Trophoblast cell (in vitro differentiated cells and primary cell): Measurements from ENCODE around the gene CNP.

Experiments used
- DNase-seq, 2 donors: peaks; one replicate each; pipeline ENCODE4 v3.0.0-alpha.2; 2016
- H2AFZ ChIP-seq: 2 replicates; pipeline ENCODE4 v1.6.1; 2013; ENCODE audit warnings: low read length, moderate library complexity, mild to moderate bottlenecking; ENCODE audit not compliant: insufficient read depth, poor library complexity
- H2AK5ac ChIP-seq: 2 replicates; pipeline ENCODE4 v1.6.1; 2013; ENCODE audit warnings: mild to moderate bottlenecking, low read length
- H2BK120ac ChIP-seq: 2 replicates; pipeline ENCODE4 v1.6.1; 2013; ENCODE audit warnings: low read length, mild to moderate bottlenecking, moderate library complexity; ENCODE audit not compliant: insufficient read depth, poor library complexity
- H2BK12ac ChIP-seq: 2 replicates; pipeline ENCODE4 v1.6.1; 2013; ENCODE audit warnings: mild to moderate bottlenecking, low read length, moderate library complexity
- H2BK5ac ChIP-seq: 2 replicates; pipeline ENCODE4 v1.6.1; 2013; ENCODE audit warnings: low read length, low read depth, moderate library complexity, mild to moderate bottlenecking; ENCODE audit not compliant: poor library complexity
- H3K14ac ChIP-seq: 2 replicates; pipeline ENCODE4 v1.6.1; 2013; ENCODE audit warnings: mild to moderate bottlenecking, low read length
- H3K18ac ChIP-seq: 2 replicates; pipeline ENCODE4 v1.6.1; 2013; ENCODE audit warnings: mild to moderate bottlenecking, low read length
- H3K23ac ChIP-seq: 2 replicates; pipeline ENCODE4 v1.6.1; 2013; ENCODE audit warnings: low read length
- H3K27ac ChIP-seq: 2 replicates; pipeline ENCODE4 v1.5.1; 2013; ENCODE audit warnings: low read depth, mild to moderate bottlenecking, inconsistent platforms, low read length, moderate library complexity
- H3K27me3 ChIP-seq: 2 replicates; pipeline ENCODE4 v1.6.1; 2013; ENCODE audit warnings: inconsistent platforms, mild to moderate bottlenecking, low read length, moderate library complexity; ENCODE audit not compliant: insufficient read depth
- H3K36me3 ChIP-seq, 2 experiments: 1 replicate in 1 of 2; 2 replicates in 1 of 2; pipeline ENCODE4 v1.6.1; 2013; ENCODE audit warnings: low read length in 2 of 2, mild to moderate bottlenecking in 2 of 2, moderate library complexity in 1 of 2; ENCODE audit not compliant: insufficient read depth in 2 of 2, control insufficient read depth in 1 of 2
- H3K4ac ChIP-seq: 2 replicates; pipeline ENCODE4 v1.6.1; 2013; ENCODE audit warnings: low read depth, mild to moderate bottlenecking, low read length, moderate library complexity
- H3K4me1 ChIP-seq, 2 experiments: 1 replicate in 1 of 2; 2 replicates in 1 of 2; pipeline ENCODE4 v1.6.1; 2013; ENCODE audit warnings: low read length in 2 of 2, mild to moderate bottlenecking in 2 of 2, moderate library complexity in 1 of 2; ENCODE audit not compliant: insufficient read depth in 2 of 2, control insufficient read depth in 1 of 2
- H3K4me2 ChIP-seq: 2 replicates; pipeline ENCODE4 v1.6.1; 2013; ENCODE audit warnings: inconsistent platforms, mild to moderate bottlenecking, low read length, moderate library complexity
- H3K4me3 ChIP-seq: 2 replicates; pipeline ENCODE4 v1.5.1; 2013; ENCODE audit warnings: mild to moderate bottlenecking, low read depth, low read length, inconsistent platforms
- H3K79me1 ChIP-seq: one replicate; pipeline ENCODE4 v1.6.1; 2013; ENCODE audit warnings: low read length
- H3K79me2 ChIP-seq: 2 replicates; pipeline ENCODE4 v1.6.1; 2013; ENCODE audit warnings: low read length, mild to moderate bottlenecking; ENCODE audit not compliant: control insufficient read depth, insufficient read depth, poor library complexity
- H3K9ac ChIP-seq: 2 replicates; pipeline ENCODE4 v1.6.1; 2013; ENCODE audit warnings: mild to moderate bottlenecking, low read length
- H3K9me3 ChIP-seq: 2 replicates; pipeline ENCODE4 v1.6.1; 2013; ENCODE audit warnings: low read depth, mild to moderate bottlenecking, control low read depth, inconsistent platforms, low read length; ENCODE audit not compliant: insufficient read depth
- H4K12ac ChIP-seq: 2 replicates; pipeline ENCODE4 v1.6.1; 2013; ENCODE audit warnings: low read depth, mild to moderate bottlenecking, low read length, moderate library complexity
- H4K8ac ChIP-seq: 2 replicates; pipeline ENCODE4 v1.6.1; 2013; ENCODE audit warnings: low read depth, mild to moderate bottlenecking, low read length, moderate library complexity
- H4K91ac ChIP-seq: one replicate; pipeline ENCODE4 v1.6.1; 2013; ENCODE audit warnings: low read depth, mild to moderate bottlenecking, low read length, moderate library complexity
- WGBS: extraction: QIAGEN DNeasy Blood & Tissue Kit; methylation state at CpG from one replicate; pipeline ENCODE4 v1.1.7; 2013; ENCODE audit warnings: missing lambda C conversion rate; ENCODE audit not compliant: insufficient read length, insufficient coverage; ENCODE audit errors: extremely low coverage; 5-methylcytosine and 5-hydroxymethylcytosine counted together

CNP gene

GRCh38 chr17:41973408-41973811 lies 6.8 kb downstream of the CNP start:
- no peak for DNase-seq
- Histone ChIP-seq H3K4me3 (no peak overlapping the region), H3K79me2 (no peaks in the 10 kb centered on the region), H2AFZ (no peak overlapping the region), H3K4ac (no peak overlapping the region), H3K4me2 (no peak overlapping the region), H3K23ac (no peak overlapping the region), H3K4me1 (peaks cover 0 to 4% of the 10 kb centered on the region in 2 experiments), H3K27me3 (no peaks in the 10 kb centered on the region), H4K12ac (no peak overlapping the region), H4K91ac (no peak overlapping the region), H2BK5ac (no peak overlapping the region), H4K8ac (no peak overlapping the region), H3K36me3 (peaks cover 66 to 80% of the 10 kb centered on the region in 2 experiments), H3K79me1 (no peaks in the 10 kb centered on the region), H2BK120ac (no peak overlapping the region), H3K9me3 (no peaks in the 10 kb centered on the region), H2AK5ac (no peak overlapping the region), H3K18ac (no peak overlapping the region), H3K27ac (no peak overlapping the region), H2BK12ac (no peak overlapping the region), H3K14ac (no peak overlapping the region), H3K9ac (no peak overlapping the region)
- no CpG with 5 or more reads among the region's 19 CpGs for WGBS

- no peak overlapping the region for H3K14ac ChIP-seq
- H3K4me3 ChIP-seq: no peak overlapping the region
- H3K36me3 ChIP-seq: peaks cover 64 to 76% of the 10 kb centered on the region in 2 experiments
- no peak overlapping the region for H3K4ac ChIP-seq
- no peak overlapping the region for H3K27ac ChIP-seq
- H3K27me3 ChIP-seq: no peaks in the 10 kb centered on the region
- H4K12ac ChIP-seq: no peak overlapping the region
- DNase-seq: no peak
- no peaks in the 10 kb centered on the region for H3K9me3 ChIP-seq
- no peak overlapping the region for H2BK12ac ChIP-seq
- no peak overlapping the region for H2AK5ac ChIP-seq
- H3K4me2 ChIP-seq: no peak overlapping the region
- no peak overlapping the region for H4K8ac ChIP-seq
- H3K79me1 ChIP-seq: no peaks in the 10 kb centered on the region
- H3K23ac ChIP-seq: no peak overlapping the region
- no peak overlapping the region for H2BK120ac ChIP-seq
- no peak overlapping the region for H4K91ac ChIP-seq
- no peak overlapping the region for H2AFZ ChIP-seq
- H2BK5ac ChIP-seq: no peak overlapping the region
- no peak overlapping the region for H3K9ac ChIP-seq
- no CpG with 5 or more reads among the region's 6 CpGs for WGBS
- H3K79me2 ChIP-seq: no peaks in the 10 kb centered on the region
- no peak overlapping the region for H3K18ac ChIP-seq
- peaks cover 0 to 4% of the 10 kb centered on the region in 2 experiments for H3K4me1 ChIP-seq
Observed at GRCh38 chr17:41974031-41974430, 7.4 kb downstream of the CNP start.

- no peaks in the 10 kb centered on the region for H3K9me3 ChIP-seq
- H3K4me2 ChIP-seq: no peak overlapping the region
- no peak overlapping the region for H2AFZ ChIP-seq
- no peak overlapping the region for H3K9ac ChIP-seq
- no peak overlapping the region for H3K4ac ChIP-seq
- no peak overlapping the region for H4K12ac ChIP-seq
- H3K4me1 ChIP-seq: peaks cover 0 to 4% of the 10 kb centered on the region in 2 experiments
- H3K23ac ChIP-seq: no peak overlapping the region
- no peak for DNase-seq
- H3K4me3 ChIP-seq: no peak overlapping the region
- no CpG with 5 or more reads among the region's 5 CpGs for WGBS
- H3K14ac ChIP-seq: no peak overlapping the region
- no peak overlapping the region for H4K91ac ChIP-seq
- H2BK120ac ChIP-seq: no peak overlapping the region
- H3K18ac ChIP-seq: no peak overlapping the region
- H3K79me2 ChIP-seq: no peaks in the 10 kb centered on the region
- no peak overlapping the region for H2AK5ac ChIP-seq
- no peaks in the 10 kb centered on the region for H3K79me1 ChIP-seq
- peaks cover 64 to 76% of the 10 kb centered on the region in 2 experiments for H3K36me3 ChIP-seq
- H3K27ac ChIP-seq: no peak overlapping the region
- H4K8ac ChIP-seq: no peak overlapping the region
- H2BK12ac ChIP-seq: no peak overlapping the region
- no peak overlapping the region for H2BK5ac ChIP-seq
- H3K27me3 ChIP-seq: no peaks in the 10 kb centered on the region
Observed at GRCh38 chr17:41974658-41975057, 8.1 kb downstream of the CNP start.

GRCh38 chr17:41975099-41976083 lies 8.8 kb downstream of the CNP start:
- Histone ChIP-seq H3K9ac (no peak overlapping the region), H4K91ac (no peak overlapping the region), H3K27me3 (no peaks in the 10 kb centered on the region), H3K27ac (no peak overlapping the region), H3K23ac (no peak overlapping the region), H2BK5ac (no peak overlapping the region), H4K8ac (no peak overlapping the region), H3K4me1 (peaks cover 0 to 4% of the 10 kb centered on the region in 2 experiments), H3K4ac (no peak overlapping the region), H3K18ac (no peak overlapping the region), H4K12ac (no peak overlapping the region), H2BK120ac (no peak overlapping the region), H3K36me3 (peaks cover 68 to 80% of the 10 kb centered on the region in 2 experiments), H2AK5ac (no peak overlapping the region), H3K79me1 (no peaks in the 10 kb centered on the region), H2BK12ac (no peak overlapping the region), H3K4me3 (no peak overlapping the region), H2AFZ (no peak overlapping the region), H3K4me2 (no peak overlapping the region), H3K9me3 (no peaks in the 10 kb centered on the region), H3K79me2 (no peaks in the 10 kb centered on the region), H3K14ac (no peak overlapping the region)
- WGBS: no CpG with 5 or more reads among the region's 9 CpGs
- DNase-seq: no peak
